Keratinocyte (primary cell): ENCODE measurements around the gene PGAP3. TPM values are rescaled to one million over a fixed set of nuclear protein-coding genes. Genes with fewer than 3 reads are reported as not detected.

Source experiments
- DNase-seq: peaks from one replicate; pipeline ENCODE4 v3.0.0-alpha.2; 2011; ENCODE audit warnings: low read depth, missing footprints, low spot score
- FAIRE-seq: peaks from 2 replicates; lab custom pipeline; 2011; peaks lifted over from hg19 to GRCh38; lab: Jason Lieb, UNC
- H2AFZ ChIP-seq: 2 replicates; pipeline ENCODE4 v1.6.0; 2012; ENCODE audit warnings: low read length, control low read depth, inconsistent platforms; ENCODE audit not compliant: control insufficient read depth
- H3K27ac ChIP-seq: 2 replicates; pipeline ENCODE4 v1.5.1; 2011; ENCODE audit warnings: low read length; ENCODE audit not compliant: control insufficient read depth, insufficient read depth
- H3K27me3 ChIP-seq: 3 replicates; pipeline ENCODE4 v1.6.0; 2011; ENCODE audit warnings: low read length; ENCODE audit not compliant: control insufficient read depth, insufficient read depth; ENCODE audit errors: extremely low read depth
- H3K36me3 ChIP-seq, 2 experiments: 2 replicates in 1 of 2; 3 replicates in 1 of 2; pipeline ENCODE4 v1.5.1; 2011; ENCODE audit warnings: low read length in 2 of 2, mild to moderate bottlenecking in 1 of 2; ENCODE audit not compliant: control insufficient read depth in 2 of 2, insufficient read depth in 2 of 2; ENCODE audit errors: extremely low read depth in 1 of 2
- H3K4me1 ChIP-seq: 3 replicates; pipeline ENCODE4 v1.5.1; 2011; ENCODE audit warnings: low read length; ENCODE audit not compliant: control insufficient read depth, insufficient read depth; ENCODE audit errors: extremely low read depth
- H3K4me2 ChIP-seq: 3 replicates; pipeline ENCODE4 v1.6.0; 2011; ENCODE audit warnings: low read depth, low read length; ENCODE audit not compliant: control insufficient read depth, insufficient read depth; ENCODE audit errors: extremely low read depth
- H3K4me3 ChIP-seq, 3 experiments: fragments of 200-600 bp in 1 of 3; sonication (generic) in 1 of 3; 2 replicates in 2 of 3; 3 replicates in 1 of 3; pipeline ENCODE4 v1.5.1; 2011 to 2016; ENCODE audit warnings: low read length in 3 of 3, mild to moderate bottlenecking in 3 of 3, control low read depth in 2 of 3, inconsistent platforms in 1 of 3, low read depth in 1 of 3, mixed read lengths in 1 of 3, mixed run types in 1 of 3, moderate library complexity in 1 of 3; ENCODE audit not compliant: control insufficient read depth in 2 of 3, insufficient read depth in 2 of 3; ENCODE audit errors: extremely low read depth in 1 of 3
- H3K79me2 ChIP-seq: 2 replicates; pipeline ENCODE4 v1.6.0; 2012; ENCODE audit warnings: low read length; ENCODE audit not compliant: control insufficient read depth, insufficient read depth
- H3K9ac ChIP-seq: 3 replicates; pipeline ENCODE4 v1.6.0; 2011; ENCODE audit warnings: low read length; ENCODE audit not compliant: control insufficient read depth, insufficient read depth; ENCODE audit errors: extremely low read depth
- H3K9me1 ChIP-seq: 3 replicates; pipeline ENCODE4 v1.6.0; 2011; ENCODE audit warnings: low read length; ENCODE audit not compliant: control insufficient read depth, insufficient read depth; ENCODE audit errors: extremely low read depth
- H3K9me3 ChIP-seq: 2 replicates; pipeline ENCODE4 v1.5.1; 2012; ENCODE audit warnings: low read depth, low read length; ENCODE audit not compliant: control insufficient read depth
- H4K20me1 ChIP-seq: 3 replicates; pipeline ENCODE4 v1.6.0; 2011; ENCODE audit warnings: low read length; ENCODE audit not compliant: control insufficient read depth, insufficient read depth; ENCODE audit errors: extremely low read depth
- EZH2 ChIP-seq: IDR thresholded peaks from one replicate; pipeline ENCODE4 v1.6.1; 2012; ENCODE audit warnings: inconsistent platforms, mild to moderate bottlenecking, low read length, moderate library complexity
- dilution Hi-C: fragments of 300-500 bp; cut with MboI; formaldehyde crosslinking; loops from one replicate; pipeline ENCODE4 v1.7.0; 2020; ENCODE audit warnings: low sequenced_read_pairs; ENCODE audit not compliant: extremely low pct_ligation_motif_present
- polyA plus RNA-seq, 5 experiments: library from polyadenylated mRNA; depleted of rRNA in 3 of 5; stranded (reverse) in 3 of 5; stranded (forward) in 1 of 5; unstranded in 1 of 5; fragments of >200 nt; gene quantifications; 1 replicate in 1 of 5; 2 replicates in 3 of 5; 3 replicates in 1 of 5; pipeline versions ENCODE4 v1.2.1 to v1.2.3, GENCODE V29; 2011 to 2012; ENCODE audit warnings: missing spikeins in 2 of 5, low read depth in 1 of 5, low replicate concordance in 1 of 5
- TF ChIP-seq, protein P1 (sequence below), 3 experiments: IDR thresholded peaks in 1 of 3; conservative IDR thresholded peaks in 1 of 3; optimal IDR thresholded peaks in 1 of 3; 2 replicates in 2 of 3; 3 replicates in 1 of 3; pipeline versions ENCODE3 to v1.5.1; 2011; ENCODE audit warnings: low read length in 3 of 3, mild to moderate bottlenecking in 3 of 3, moderate library complexity in 2 of 3, control low read depth in 1 of 3, inconsistent platforms in 1 of 3; ENCODE audit not compliant: insufficient read depth in 2 of 3; ENCODE audit errors: extremely low read depth in 1 of 3

The PGAP3 gene
- polyA plus RNA-seq, 1 donor (not counting 4 experiments of a cell fraction or from before 2014, with no cell fraction given): 5.6 TPM

DNA sequence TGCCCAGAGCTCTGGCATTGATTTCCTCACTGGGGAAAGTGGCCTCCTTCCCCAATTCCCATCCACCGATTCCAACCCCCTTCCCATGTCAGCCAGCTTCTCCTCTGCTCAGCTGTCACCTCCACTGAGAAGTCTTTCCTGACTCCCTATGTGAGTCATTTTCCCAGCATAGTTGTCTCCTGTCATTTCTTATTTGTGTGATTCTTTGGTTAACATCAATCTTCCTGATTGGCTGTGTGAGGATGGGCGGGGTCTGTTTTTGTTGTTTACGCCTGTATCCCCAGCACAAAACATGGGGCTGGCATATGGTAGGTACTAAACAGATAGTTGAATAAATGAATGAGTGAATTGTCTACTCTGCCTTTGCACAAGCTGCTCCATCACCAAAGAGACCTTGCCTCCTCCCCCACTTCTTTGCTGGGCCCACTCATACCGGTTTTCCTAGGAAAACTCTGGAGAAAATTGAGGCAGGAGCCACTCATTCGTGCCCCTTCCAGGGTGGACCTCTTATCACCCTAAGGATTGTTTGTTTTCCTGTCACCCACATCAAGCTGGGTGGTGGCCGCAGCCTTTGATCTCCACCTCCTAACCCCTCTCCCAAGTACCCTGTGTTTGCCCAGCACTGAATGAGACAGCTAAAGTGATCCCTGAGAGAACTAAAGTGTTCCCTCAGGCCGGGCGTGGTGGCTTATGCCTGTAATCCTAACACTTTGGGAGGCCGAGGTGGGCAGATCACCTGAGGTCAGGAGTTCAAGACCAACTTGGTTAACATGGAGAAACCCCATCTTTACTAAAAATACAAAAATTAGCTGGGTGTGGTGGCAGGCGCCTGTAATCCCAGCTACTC, 48.7 kb upstream of the PGAP3 start:
- Histone ChIP-seq H2AFZ (no peak overlapping the region), H3K79me2 (no peaks in the 10 kb centered on the region), H3K9ac (no peak overlapping the region), H3K4me3 (no peak overlapping the region), H4K20me1 (no peaks in the 10 kb centered on the region), H3K36me3 (no peaks in the 10 kb centered on the region), H3K4me2 (no peak overlapping the region), H3K27me3 (no peaks in the 10 kb centered on the region), H3K9me1 (no peaks in the 10 kb centered on the region), H3K4me1 (peaks cover 23% of the 10 kb centered on the region), H3K9me3 (no peaks in the 10 kb centered on the region), H3K27ac (no peak overlapping the region)
- TF ChIP-seq, protein P1, sequence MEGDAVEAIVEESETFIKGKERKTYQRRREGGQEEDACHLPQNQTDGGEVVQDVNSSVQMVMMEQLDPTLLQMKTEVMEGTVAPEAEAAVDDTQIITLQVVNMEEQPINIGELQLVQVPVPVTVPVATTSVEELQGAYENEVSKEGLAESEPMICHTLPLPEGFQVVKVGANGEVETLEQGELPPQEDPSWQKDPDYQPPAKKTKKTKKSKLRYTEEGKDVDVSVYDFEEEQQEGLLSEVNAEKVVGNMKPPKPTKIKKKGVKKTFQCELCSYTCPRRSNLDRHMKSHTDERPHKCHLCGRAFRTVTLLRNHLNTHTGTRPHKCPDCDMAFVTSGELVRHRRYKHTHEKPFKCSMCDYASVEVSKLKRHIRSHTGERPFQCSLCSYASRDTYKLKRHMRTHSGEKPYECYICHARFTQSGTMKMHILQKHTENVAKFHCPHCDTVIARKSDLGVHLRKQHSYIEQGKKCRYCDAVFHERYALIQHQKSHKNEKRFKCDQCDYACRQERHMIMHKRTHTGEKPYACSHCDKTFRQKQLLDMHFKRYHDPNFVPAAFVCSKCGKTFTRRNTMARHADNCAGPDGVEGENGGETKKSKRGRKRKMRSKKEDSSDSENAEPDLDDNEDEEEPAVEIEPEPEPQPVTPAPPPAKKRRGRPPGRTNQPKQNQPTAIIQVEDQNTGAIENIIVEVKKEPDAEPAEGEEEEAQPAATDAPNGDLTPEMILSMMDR (optimal IDR thresholded peaks at IDR 0.05 in 1 of 3, IDR thresholded peaks at IDR 0.05 in 1 of 3, conservative IDR thresholded peaks at IDR 0.05 in 1 of 3; ENCODE audit: extremely low read depth in 1 of 3, insufficient read depth in 2 of 3, low read length in 3 of 3): no peak
- no peak for TF ChIP-seq EZH2
- no peak for DNase-seq
- FAIRE-seq: peak; percentile 29
- dilution Hi-C loops: no loop called here

DNA sequence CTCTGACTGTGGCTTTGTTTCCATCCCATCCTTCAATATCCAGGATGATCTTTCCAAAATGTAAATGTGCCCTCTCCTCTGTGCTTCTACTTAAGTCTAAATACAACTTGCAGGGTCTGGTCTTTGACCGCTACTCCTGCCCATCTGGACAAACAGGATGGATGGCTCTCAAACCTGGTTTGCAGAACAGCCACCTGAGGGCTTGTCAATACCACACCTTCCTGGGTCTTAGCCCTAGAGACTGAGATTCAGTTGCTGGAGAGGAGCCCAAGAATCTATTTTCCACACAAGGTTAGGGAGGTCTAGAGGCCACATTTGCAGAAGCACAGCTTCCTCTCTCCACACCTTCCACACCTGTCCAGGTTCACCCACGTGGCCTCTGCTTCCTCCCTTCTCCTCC, 48.0 kb upstream of the PGAP3 start:
- DNase-seq: no peak
- no peak for TF ChIP-seq EZH2
- TF ChIP-seq, protein P1 (optimal IDR thresholded peaks at IDR 0.05 in 1 of 3, IDR thresholded peaks at IDR 0.05 in 1 of 3, conservative IDR thresholded peaks at IDR 0.05 in 1 of 3; ENCODE audit: extremely low read depth in 1 of 3, insufficient read depth in 2 of 3, low read length in 3 of 3): no peak
- no peak for FAIRE-seq

More for the DNA sequence above, 48.0 kb upstream of the PGAP3 start:
- Histone ChIP-seq H3K4me2 (no peak overlapping the region), H3K27ac (no peak overlapping the region), H2AFZ (no peak overlapping the region), H4K20me1 (no peaks in the 10 kb centered on the region), H3K36me3 (no peaks in the 10 kb centered on the region), H3K4me3 (no peak overlapping the region), H3K27me3 (no peaks in the 10 kb centered on the region), H3K9me3 (no peaks in the 10 kb centered on the region), H3K79me2 (no peaks in the 10 kb centered on the region), H3K9ac (no peak overlapping the region), H3K9me1 (no peaks in the 10 kb centered on the region), H3K4me1 (peaks cover 16% of the 10 kb centered on the region)
- dilution Hi-C loops: no loop called here
